ENCODE data around the gene ASTN2. TPM values are rescaled to one million over a fixed set of nuclear protein-coding genes. Genes with fewer than 3 reads are reported as not detected.

The ASTN2 gene
- total RNA-seq, 4 donors from 2014 or later, result 3.0 to 7.0 (median 5.2) TPM

DNA sequence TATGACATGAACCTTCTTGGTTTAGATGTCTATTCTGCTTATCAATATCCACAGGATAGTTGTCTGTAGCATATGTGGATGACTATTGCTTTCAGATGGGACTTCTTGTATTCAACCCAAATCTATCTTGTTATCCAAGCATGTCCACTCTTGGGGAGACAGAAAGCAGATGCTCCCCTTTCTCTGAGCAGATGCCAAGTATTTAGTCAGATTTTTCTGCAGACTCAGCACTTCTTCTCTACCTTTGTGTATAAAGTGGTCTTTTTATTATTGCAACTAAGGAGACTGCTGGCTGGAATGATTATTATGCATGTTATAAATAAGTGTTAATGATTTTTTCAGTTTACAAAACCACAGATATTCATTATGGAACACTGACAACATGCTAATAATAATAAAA lies 45.1 kb upstream of the ASTN2 start:
- Histone ChIP-seq H3K36me3 (no peaks in the 10 kb centered on the region), H3K4me1 (no peaks in the 10 kb centered on the region), H3K27ac (no peak overlapping the region), H3K9me3 (no peaks in the 10 kb centered on the region), H3K4me3 (no peak overlapping the region), H3K27me3 (no peaks in the 10 kb centered on the region)
- in situ Hi-C loops (cut with MboI; ENCODE audit: low pct_ligation_motif_present in 1 of 4, low pct_unique_long_range_greater_than_20kb in 1 of 4, low sequenced_read_pairs in 3 of 4) (loop anchor here in 1 of 4 donors (25.0 kb wide), 1 partner anchor 1902 kb away; the partner anchor contains the start of gene BRINP1), intact Hi-C loops (cut with DNase I; ENCODE audit: low total_unique reads) (no loop called here)
- TF ChIP-seq EP300 (IDR thresholded peaks at IDR 0.05; ENCODE audit: low read depth) (no peak), POLR2A (IDR thresholded peaks at IDR 0.05) (no peak)
- TF ChIP-seq, protein P1, sequence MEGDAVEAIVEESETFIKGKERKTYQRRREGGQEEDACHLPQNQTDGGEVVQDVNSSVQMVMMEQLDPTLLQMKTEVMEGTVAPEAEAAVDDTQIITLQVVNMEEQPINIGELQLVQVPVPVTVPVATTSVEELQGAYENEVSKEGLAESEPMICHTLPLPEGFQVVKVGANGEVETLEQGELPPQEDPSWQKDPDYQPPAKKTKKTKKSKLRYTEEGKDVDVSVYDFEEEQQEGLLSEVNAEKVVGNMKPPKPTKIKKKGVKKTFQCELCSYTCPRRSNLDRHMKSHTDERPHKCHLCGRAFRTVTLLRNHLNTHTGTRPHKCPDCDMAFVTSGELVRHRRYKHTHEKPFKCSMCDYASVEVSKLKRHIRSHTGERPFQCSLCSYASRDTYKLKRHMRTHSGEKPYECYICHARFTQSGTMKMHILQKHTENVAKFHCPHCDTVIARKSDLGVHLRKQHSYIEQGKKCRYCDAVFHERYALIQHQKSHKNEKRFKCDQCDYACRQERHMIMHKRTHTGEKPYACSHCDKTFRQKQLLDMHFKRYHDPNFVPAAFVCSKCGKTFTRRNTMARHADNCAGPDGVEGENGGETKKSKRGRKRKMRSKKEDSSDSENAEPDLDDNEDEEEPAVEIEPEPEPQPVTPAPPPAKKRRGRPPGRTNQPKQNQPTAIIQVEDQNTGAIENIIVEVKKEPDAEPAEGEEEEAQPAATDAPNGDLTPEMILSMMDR (IDR thresholded peaks at IDR 0.05), result no peak
- no peak for DNase-seq

DNA sequence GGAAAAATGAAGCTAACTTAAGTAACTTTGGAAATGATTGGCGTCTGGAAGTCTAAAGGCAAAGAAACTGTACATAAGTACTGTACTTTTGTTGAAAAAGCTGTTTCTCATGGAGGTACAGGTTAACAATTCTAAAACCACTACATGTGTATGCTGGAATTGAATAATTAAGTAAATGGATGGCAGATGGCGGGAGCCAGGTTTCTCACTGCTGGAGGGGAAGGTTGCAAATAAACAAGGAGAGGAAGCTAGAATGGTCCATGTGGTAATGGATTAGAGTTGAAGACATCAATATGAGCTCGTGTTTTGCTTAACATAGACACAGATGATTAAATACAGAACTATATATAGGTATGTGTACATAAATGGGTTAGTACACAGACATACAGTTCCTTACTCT lies 43.2 kb upstream of the ASTN2 start:
- no peak for DNase-seq
- H3K4me1 ChIP-seq, result no peaks in the 10 kb centered on the region
- no peaks in the 10 kb centered on the region for H3K36me3 ChIP-seq
- H3K4me3 ChIP-seq, result no peak overlapping the region
- in situ Hi-C loops (cut with MboI; ENCODE audit: low pct_ligation_motif_present in 1 of 4, low pct_unique_long_range_greater_than_20kb in 1 of 4, low sequenced_read_pairs in 3 of 4), result loop anchor here in 1 of 4 donors (25.0 kb wide), 1 partner anchor 1904 kb away; the partner anchor contains the start of gene BRINP1
- TF ChIP-seq EP300 (IDR thresholded peaks at IDR 0.05; ENCODE audit: low read depth) (no peak), POLR2AphosphoS5 (IDR thresholded peaks at IDR 0.05) (no peak), POLR2A (IDR thresholded peaks at IDR 0.05) (no peak)
- TF ChIP-seq, protein P1 (IDR thresholded peaks at IDR 0.05), result no peak
- H3K27me3 ChIP-seq, result no peaks in the 10 kb centered on the region
- no peak overlapping the region for H3K27ac ChIP-seq
- WGBS, 2 donors (ENCODE audit: low coverage in 1 of 2), result 68 to 100% methylated on average over 1 to 3 of the region's 3 CpGs
- H3K9me3 ChIP-seq, result no peaks in the 10 kb centered on the region
- intact Hi-C loops (cut with DNase I; ENCODE audit: low total_unique reads), result no loop called here

DNA sequence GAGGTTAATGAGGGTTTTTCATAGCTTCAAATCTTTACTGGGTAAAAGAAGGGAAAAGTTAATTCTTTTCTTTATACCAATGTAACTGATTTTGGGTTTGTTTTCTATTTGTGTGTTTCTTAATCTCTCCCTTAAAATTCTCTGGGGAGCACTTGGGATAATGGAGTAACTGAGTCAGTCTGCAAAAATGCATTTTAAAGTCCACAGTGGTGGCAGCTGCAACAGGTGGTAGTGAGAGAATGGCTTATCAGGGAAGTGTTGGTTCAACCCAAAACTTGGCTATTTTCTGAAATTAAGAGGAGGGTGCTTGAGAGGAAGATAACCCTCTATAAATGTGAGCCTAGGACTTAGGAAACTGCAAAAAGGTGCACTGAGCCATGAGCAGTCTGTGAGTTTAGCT lies 39.9 kb upstream of the ASTN2 start:
- TF ChIP-seq POLR2AphosphoS5 (IDR thresholded peaks at IDR 0.05) (no peak), POLR2A (IDR thresholded peaks at IDR 0.05) (no peak)
- TF ChIP-seq, protein P1 (IDR thresholded peaks at IDR 0.05), result no peak
- H3K4me1 ChIP-seq, result no peaks in the 10 kb centered on the region
- H3K9me3 ChIP-seq, result no peaks in the 10 kb centered on the region
- H3K36me3 ChIP-seq, result no peaks in the 10 kb centered on the region
- H3K27me3 ChIP-seq, result no peaks in the 10 kb centered on the region
- in situ Hi-C loops (cut with MboI; ENCODE audit: low pct_ligation_motif_present in 1 of 4, low pct_unique_long_range_greater_than_20kb in 1 of 4, low sequenced_read_pairs in 3 of 4), result loop anchor here in 1 of 4 donors (25.0 kb wide), 1 partner anchor 1908 kb away; the partner anchor contains the start of gene BRINP1
- H3K27ac ChIP-seq, result no peak overlapping the region
- intact Hi-C loops (cut with DNase I; ENCODE audit: low total_unique reads), result no loop called here
- no peak overlapping the region for H3K4me3 ChIP-seq
- no peak for DNase-seq

DNA sequence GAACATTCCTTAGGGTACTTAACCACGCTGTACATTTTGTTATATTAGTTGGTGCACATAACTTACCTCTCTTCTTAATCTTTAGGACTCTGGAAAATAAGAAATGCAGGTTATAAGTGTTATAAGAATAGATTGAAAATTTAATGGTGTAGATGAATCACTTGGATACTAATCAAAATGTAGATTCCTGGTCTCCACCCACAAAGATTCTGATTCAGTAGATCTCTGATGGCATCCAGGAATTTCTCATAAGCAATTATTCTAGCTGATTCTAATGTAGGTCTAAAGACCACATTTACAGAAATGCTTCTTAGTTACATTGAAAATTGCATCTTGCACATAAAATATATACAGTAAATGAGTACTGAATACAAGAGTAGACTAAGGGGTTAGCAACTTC lies 38.9 kb upstream of the ASTN2 start:
- DNase-seq, result no peak
- 33 to 50% methylated on average over 1 of the region's 1 CpG for WGBS, 2 donors (ENCODE audit: low coverage in 1 of 2)
- in situ Hi-C loops (cut with MboI; ENCODE audit: low pct_ligation_motif_present in 1 of 4, low pct_unique_long_range_greater_than_20kb in 1 of 4, low sequenced_read_pairs in 3 of 4) (loop anchor here in 1 of 4 donors (25.0 kb wide), 1 partner anchor 1909 kb away; the partner anchor contains the start of gene BRINP1), intact Hi-C loops (cut with DNase I; ENCODE audit: low total_unique reads) (no loop called here)
- no peaks in the 10 kb centered on the region for H3K4me1 ChIP-seq
- H3K36me3 ChIP-seq, result no peaks in the 10 kb centered on the region
- no peaks in the 10 kb centered on the region for H3K27me3 ChIP-seq
- H3K4me3 ChIP-seq, result no peak overlapping the region
- H3K9me3 ChIP-seq, result no peaks in the 10 kb centered on the region
- H3K27ac ChIP-seq, result no peak overlapping the region
- no peak for TF ChIP-seq POLR2A (IDR thresholded peaks at IDR 0.05)
- TF ChIP-seq EP300 (IDR thresholded peaks at IDR 0.05; ENCODE audit: low read depth), result no peak
- no peak for TF ChIP-seq POLR2AphosphoS5 (IDR thresholded peaks at IDR 0.05)
- TF ChIP-seq, protein P1 (IDR thresholded peaks at IDR 0.05), result no peak

Data from transverse colon (tissue), 4 donors.